Measurements from ENCODE around the gene MAGIX. TPM values are rescaled to one million over a fixed set of nuclear protein-coding genes. Genes with fewer than 3 reads are reported as not detected.
A peak's percentile ranks its signal among the peaks of the same experiment; 100 is the strongest.
"Not testable (repeated sequence)": the region's sequence is repeated elsewhere in the genome, so short reads cannot be mapped to it uniquely, and the experiment has no call there.

Gene MAGIX
- total RNA-seq, 1 experiment from 2014 or later, result 0.53 TPM

- H3K27me3 ChIP-seq; H3K4me1 ChIP-seq; H3K4me3 ChIP-seq; DNase-seq; H3K27ac ChIP-seq; H3K9me3 ChIP-seq (replicated peaks); H3K36me3 ChIP-seq: not testable (repeated sequence)
Observed at GRCh38 chrX:49148390-49149100, 14.0 kb upstream of the MAGIX start.

GRCh38 chrX:49149291-49149690, 13.3 kb upstream of the MAGIX start:
- H3K4me1 ChIP-seq; DNase-seq; H3K27ac ChIP-seq; H3K4me3 ChIP-seq; H3K27me3 ChIP-seq; H3K9me3 ChIP-seq (replicated peaks); H3K36me3 ChIP-seq: not testable (repeated sequence)

- no peaks in the 10 kb centered on the region for H3K4me1 ChIP-seq
- no peaks in the 10 kb centered on the region for H3K36me3 ChIP-seq
- H3K27me3 ChIP-seq, result no peaks in the 10 kb centered on the region
- H3K9me3 ChIP-seq (replicated peaks), result no peaks in the 10 kb centered on the region
- DNase-seq, result no peak
- H3K4me3 ChIP-seq, result no peak overlapping the region
- no peak overlapping the region for H3K27ac ChIP-seq
Observed at GRCh38 chrX:49153467-49153866, 9.1 kb upstream of the MAGIX start.

GRCh38 chrX:49155243-49155899, 7.2 kb upstream of the MAGIX start:
- Histone ChIP-seq H3K4me3 (no peak overlapping the region), H3K27ac (no peak overlapping the region), H3K9me3 (replicated peaks) (no peaks in the 10 kb centered on the region), H3K27me3 (no peaks in the 10 kb centered on the region), H3K4me1 (no peaks in the 10 kb centered on the region), H3K36me3 (no peaks in the 10 kb centered on the region)
- DNase-seq, result no peak

- Histone ChIP-seq H3K4me3 (no peak overlapping the region), H3K27ac (no peak overlapping the region), H3K4me1 (no peaks in the 10 kb centered on the region), H3K9me3 (replicated peaks) (no peaks in the 10 kb centered on the region), H3K27me3 (no peaks in the 10 kb centered on the region), H3K36me3 (no peaks in the 10 kb centered on the region)
- no peak for DNase-seq
Observed at GRCh38 chrX:49155900-49156837, 6.4 kb upstream of the MAGIX start.

GRCh38 chrX:49157194-49157593, 5.4 kb upstream of the MAGIX start:
- Histone ChIP-seq H3K9me3 (replicated peaks) (no peaks in the 10 kb centered on the region), H3K36me3 (no peaks in the 10 kb centered on the region), H3K4me1 (no peaks in the 10 kb centered on the region), H3K27ac (no peak overlapping the region), H3K4me3 (no peak overlapping the region), H3K27me3 (no peaks in the 10 kb centered on the region)
- no peak for DNase-seq

GRCh38 chrX:49160908-49161307, 1.6 kb upstream of the MAGIX start:
- DNase-seq, result no peak
- no peak overlapping the region for H3K27ac ChIP-seq
- H3K9me3 ChIP-seq (replicated peaks), result no peaks in the 10 kb centered on the region
- no peaks in the 10 kb centered on the region for H3K4me1 ChIP-seq
- H3K27me3 ChIP-seq, result no peaks in the 10 kb centered on the region
- no peaks in the 10 kb centered on the region for H3K36me3 ChIP-seq
- H3K4me3 ChIP-seq, result no peak overlapping the region

GRCh38 chrX:49161632-49162031, 926 bp upstream of the MAGIX start:
- no peaks in the 10 kb centered on the region for H3K27me3 ChIP-seq
- no peak for DNase-seq
- no peaks in the 10 kb centered on the region for H3K4me1 ChIP-seq
- no peaks in the 10 kb centered on the region for H3K36me3 ChIP-seq
- H3K4me3 ChIP-seq, result no peak overlapping the region
- H3K27ac ChIP-seq, result no peak overlapping the region
- H3K9me3 ChIP-seq (replicated peaks), result no peaks in the 10 kb centered on the region

GRCh38 chrX:49163555-49164419, 1.2 kb downstream of the MAGIX start:
- H3K27ac ChIP-seq, result peak overlapping the region; percentile 86
- peak; percentile 86 to 88 for DNase-seq

GRCh38 chrX:49164589-49165360, 2.2 kb downstream of the MAGIX start:
- Histone ChIP-seq H3K27me3 (no peaks in the 10 kb centered on the region), H3K4me3 (no peak overlapping the region), H3K9me3 (replicated peaks) (no peaks in the 10 kb centered on the region), H3K36me3 (no peaks in the 10 kb centered on the region), H3K4me1 (no peaks in the 10 kb centered on the region), H3K27ac (no peak overlapping the region)
- no peak for DNase-seq

More at GRCh38 chrX:49163555-49164419, 1.2 kb downstream of the MAGIX start:
- Histone ChIP-seq H3K4me3 (peak overlapping the region; percentile 62), H3K4me1 (no peaks in the 10 kb centered on the region), H3K9me3 (replicated peaks) (no peaks in the 10 kb centered on the region), H3K36me3 (no peaks in the 10 kb centered on the region), H3K27me3 (no peaks in the 10 kb centered on the region)

GRCh38 chrX:49165901-49166881, 3.6 kb downstream of the MAGIX start:
- no peak overlapping the region for H3K27ac ChIP-seq
- no peak for DNase-seq
- H3K36me3 ChIP-seq, result no peaks in the 10 kb centered on the region
- H3K9me3 ChIP-seq (replicated peaks), result no peaks in the 10 kb centered on the region
- H3K4me1 ChIP-seq, result no peaks in the 10 kb centered on the region
- H3K27me3 ChIP-seq, result no peaks in the 10 kb centered on the region
- H3K4me3 ChIP-seq, result no peak overlapping the region

GRCh38 chrX:49166914-49167739, 4.6 kb downstream of the MAGIX start:
- Histone ChIP-seq H3K27ac (no peak overlapping the region), H3K9me3 (replicated peaks) (no peaks in the 10 kb centered on the region), H3K4me3 (no peak overlapping the region), H3K27me3 (no peaks in the 10 kb centered on the region), H3K4me1 (no peaks in the 10 kb centered on the region), H3K36me3 (no peaks in the 10 kb centered on the region)
- no peak for DNase-seq
